OCI-LY1 (cell line): ENCODE results near the gene FTL.
A peak's percentile ranks its signal among the peaks of the same experiment; 100 is the strongest.

Experiments used
- H2AFZ ChIP-seq: fragments of 200-600 bp; sonication (generic), shearing (Covaris generic); 2 replicates; pipeline ENCODE4 v1.6.0; 2014; ENCODE audit warnings: antibody characterized with exemption, mild to moderate bottlenecking, low read length
- H3F3A ChIP-seq: fragments of 200-600 bp; sonication (generic), shearing (Covaris generic); 2 replicates; pipeline ENCODE4 v1.6.0; 2014; ENCODE audit warnings: mild to moderate bottlenecking, antibody characterized with exemption, low read length, moderate library complexity; ENCODE audit not compliant: insufficient read depth
- H3K27ac ChIP-seq: fragments of 200-600 bp; sonication (generic); 2 replicates; pipeline ENCODE4 v1.5.1; 2014; ENCODE audit warnings: low read length, mixed run types, mild to moderate bottlenecking, low read depth; ENCODE audit not compliant: poor library complexity, severe bottlenecking
- H3K27me3 ChIP-seq: fragments of 200-600 bp; sonication (generic); 2 replicates; pipeline ENCODE4 v1.6.0; 2014; ENCODE audit warnings: antibody characterized with exemption, mild to moderate bottlenecking, low read length, moderate library complexity; ENCODE audit not compliant: insufficient read depth
- H3K36me3 ChIP-seq: fragments of 200-600 bp; sonication (generic); 2 replicates; pipeline ENCODE4 v1.6.1; 2014; ENCODE audit warnings: mild to moderate bottlenecking, antibody characterized with exemption, low read length, moderate library complexity, mixed read lengths; ENCODE audit not compliant: insufficient read depth
- H3K4me1 ChIP-seq: fragments of 200-600 bp; sonication (generic); 2 replicates; pipeline ENCODE4 v1.5.1; 2014; ENCODE audit warnings: mild to moderate bottlenecking, low read length, moderate library complexity; ENCODE audit not compliant: insufficient read depth, severe bottlenecking
- H3K4me2 ChIP-seq: fragments of 200-600 bp; sonication (generic), shearing (Covaris generic); 2 replicates; pipeline ENCODE4 v1.6.1; 2014; ENCODE audit warnings: low read length
- H3K4me3 ChIP-seq: fragments of 200-600 bp; sonication (generic); 2 replicates; pipeline ENCODE4 v1.5.1; 2014; ENCODE audit warnings: low read length, low read depth, mild to moderate bottlenecking, mixed read lengths; ENCODE audit not compliant: poor library complexity, severe bottlenecking
- H3K79me2 ChIP-seq: fragments of 200-600 bp; shearing (Covaris generic); 2 replicates; pipeline ENCODE4 v1.6.1; 2016; ENCODE audit warnings: mixed run types, low read length, mixed read lengths; ENCODE audit not compliant: insufficient read depth
- H3K9ac ChIP-seq: fragments of 200-600 bp; sonication (generic), shearing (Covaris generic); 2 replicates; pipeline ENCODE4 v1.6.1; 2014; ENCODE audit warnings: mild to moderate bottlenecking, low read length, mixed read lengths
- H3K9me2 ChIP-seq: fragments of 200-600 bp; sonication (generic), shearing (Covaris generic); 2 replicates; pipeline ENCODE4 v1.6.1; 2014; ENCODE audit warnings: low read depth, mild to moderate bottlenecking, low read length, mixed read lengths
- H3K9me3 ChIP-seq: fragments of 200-600 bp; shearing (Covaris generic); 2 replicates; pipeline ENCODE4 v1.6.1; 2014; ENCODE audit warnings: low read length, mixed read lengths
- H4K20me1 ChIP-seq: fragments of 200-600 bp; sonication (generic), shearing (Covaris generic); 2 replicates; pipeline ENCODE4 v1.6.0; 2016; ENCODE audit warnings: mild to moderate bottlenecking, low read length; ENCODE audit not compliant: insufficient read depth
- EZH2 ChIP-seq: fragments of 200-600 bp; sonication (generic), shearing (Covaris generic); IDR thresholded peaks from 2 replicates; pipeline ENCODE4 v1.8.0; 2017; ENCODE audit warnings: borderline replicate concordance, mixed run types, mild to moderate bottlenecking, antibody characterized with exemption, low read length, moderate library complexity, mixed read lengths
- TF ChIP-seq, protein P1 (sequence below): fragments of 200-600 bp; sonication (generic), shearing (Covaris generic); IDR thresholded peaks from 2 replicates; pipeline ENCODE4 v1.5.1; 2017; ENCODE audit warnings: mild to moderate bottlenecking, antibody characterized with exemption, low read length, moderate library complexity, mixed read lengths

Gene FTL

DNA sequence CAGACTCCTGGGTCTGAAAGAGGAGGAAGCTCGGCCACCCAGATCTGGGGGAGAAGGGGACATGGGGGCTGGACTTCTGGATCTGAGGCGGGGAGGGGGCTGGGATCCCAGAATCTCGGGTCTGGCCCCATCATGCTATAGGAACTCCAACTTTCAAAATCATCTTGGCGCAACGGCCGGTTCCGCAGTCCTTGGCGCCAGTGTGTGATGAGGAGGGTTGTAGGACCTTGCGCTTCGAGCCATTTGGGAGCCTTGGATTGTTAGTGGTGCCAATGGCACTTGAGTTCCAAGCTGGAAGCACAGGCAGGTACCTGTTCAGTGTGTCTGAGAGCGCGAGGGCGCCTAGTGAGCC is 28.9 kb downstream of the FTL start:
- Histone ChIP-seq H3K27me3 (no peaks in the 10 kb centered on the region), H3K4me3 (peak overlapping the region; percentile 99), H2AFZ (no peak overlapping the region), H3K4me1 (peaks cover 24% of the 10 kb centered on the region), H3K9me2 (no peaks in the 10 kb centered on the region), H3K79me2 (peaks cover 27% of the 10 kb centered on the region), H3F3A (no peaks in the 10 kb centered on the region), H3K4me2 (peak overlapping the region; percentile 100), H3K9ac (peak overlapping the region; percentile 98), H3K9me3 (no peaks in the 10 kb centered on the region), H3K36me3 (peaks cover under 1% of the 10 kb centered on the region; the same call in 1 of the 2 replicates), H3K27ac (peak overlapping the region; percentile 87), H4K20me1 (no peaks in the 10 kb centered on the region)
- TF ChIP-seq, protein P1, sequence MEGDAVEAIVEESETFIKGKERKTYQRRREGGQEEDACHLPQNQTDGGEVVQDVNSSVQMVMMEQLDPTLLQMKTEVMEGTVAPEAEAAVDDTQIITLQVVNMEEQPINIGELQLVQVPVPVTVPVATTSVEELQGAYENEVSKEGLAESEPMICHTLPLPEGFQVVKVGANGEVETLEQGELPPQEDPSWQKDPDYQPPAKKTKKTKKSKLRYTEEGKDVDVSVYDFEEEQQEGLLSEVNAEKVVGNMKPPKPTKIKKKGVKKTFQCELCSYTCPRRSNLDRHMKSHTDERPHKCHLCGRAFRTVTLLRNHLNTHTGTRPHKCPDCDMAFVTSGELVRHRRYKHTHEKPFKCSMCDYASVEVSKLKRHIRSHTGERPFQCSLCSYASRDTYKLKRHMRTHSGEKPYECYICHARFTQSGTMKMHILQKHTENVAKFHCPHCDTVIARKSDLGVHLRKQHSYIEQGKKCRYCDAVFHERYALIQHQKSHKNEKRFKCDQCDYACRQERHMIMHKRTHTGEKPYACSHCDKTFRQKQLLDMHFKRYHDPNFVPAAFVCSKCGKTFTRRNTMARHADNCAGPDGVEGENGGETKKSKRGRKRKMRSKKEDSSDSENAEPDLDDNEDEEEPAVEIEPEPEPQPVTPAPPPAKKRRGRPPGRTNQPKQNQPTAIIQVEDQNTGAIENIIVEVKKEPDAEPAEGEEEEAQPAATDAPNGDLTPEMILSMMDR, result no peak

DNA sequence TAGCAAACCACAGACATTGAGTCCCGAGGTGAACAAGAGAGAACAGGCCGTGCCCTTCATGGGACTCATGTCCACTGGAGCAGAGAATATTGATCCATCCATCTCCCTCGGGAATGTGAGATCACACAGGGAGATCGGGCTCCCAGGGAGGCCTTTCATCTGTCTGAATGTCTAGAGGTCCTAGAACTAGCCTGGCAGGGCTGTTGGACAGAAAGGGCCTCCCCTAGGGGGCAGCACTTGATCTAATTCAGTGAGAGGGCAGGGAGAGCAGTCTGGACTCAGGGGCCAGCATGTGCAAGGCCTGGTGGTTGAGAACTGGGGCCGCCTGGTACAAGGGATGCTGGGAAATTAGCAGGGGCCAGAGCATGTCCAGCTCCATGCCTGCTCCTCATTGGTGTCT is 32.9 kb downstream of the FTL start:
- TF ChIP-seq, protein P1, result peak; percentile 70
- TF ChIP-seq EZH2, result no peak
- H4K20me1 ChIP-seq, result no peaks in the 10 kb centered on the region

GRCh38 chr19:48999481-49000325 is 34.6 kb downstream of the FTL start:
- H3K9ac ChIP-seq, result no peak overlapping the region
- H3K36me3 ChIP-seq, result peaks cover 44% of the 10 kb centered on the region
- no peak overlapping the region for H3K27ac ChIP-seq
- peaks cover 12% of the 10 kb centered on the region; the same call in 1 of the 2 replicates for H3K79me2 ChIP-seq
- H3K4me3 ChIP-seq, result no peak overlapping the region
- H3K27me3 ChIP-seq, result no peaks in the 10 kb centered on the region
- no peak overlapping the region for H2AFZ ChIP-seq
- H3K9me2 ChIP-seq, result no peaks in the 10 kb centered on the region
- no peaks in the 10 kb centered on the region for H4K20me1 ChIP-seq
- no peak overlapping the region for H3K4me2 ChIP-seq
- peaks cover 13% of the 10 kb centered on the region for H3K4me1 ChIP-seq
- no peaks in the 10 kb centered on the region for H3F3A ChIP-seq
- no peaks in the 10 kb centered on the region for H3K9me3 ChIP-seq
- TF ChIP-seq, protein P1, result peak; percentile 83
- no peak for TF ChIP-seq EZH2

More for the DNA sequence above, 32.9 kb downstream of the FTL start:
- Histone ChIP-seq H3K9me3 (no peaks in the 10 kb centered on the region), H3F3A (no peaks in the 10 kb centered on the region), H3K9ac (no peak overlapping the region), H3K4me3 (no peak overlapping the region), H3K27me3 (no peaks in the 10 kb centered on the region), H3K9me2 (no peaks in the 10 kb centered on the region), H2AFZ (no peak overlapping the region), H3K79me2 (peaks cover 21% of the 10 kb centered on the region), H3K36me3 (peaks cover 27% of the 10 kb centered on the region), H3K27ac (no peak overlapping the region), H3K4me1 (peaks cover 20% of the 10 kb centered on the region), H3K4me2 (no peak overlapping the region)
